Amygdala (tissue), 56 donors: ENCODE data around the gene GTF2F2.
"Not testable (repeated sequence)": the region's sequence is repeated elsewhere in the genome, so short reads cannot be mapped to it uniquely, and the experiment has no call there.

ENCODE experiments used
- DNase-seq, 56 donors: peaks; one replicate each; lab custom pipeline; 2025; lab: John Stamatoyannopoulos, UW

The GTF2F2 gene

DNA sequence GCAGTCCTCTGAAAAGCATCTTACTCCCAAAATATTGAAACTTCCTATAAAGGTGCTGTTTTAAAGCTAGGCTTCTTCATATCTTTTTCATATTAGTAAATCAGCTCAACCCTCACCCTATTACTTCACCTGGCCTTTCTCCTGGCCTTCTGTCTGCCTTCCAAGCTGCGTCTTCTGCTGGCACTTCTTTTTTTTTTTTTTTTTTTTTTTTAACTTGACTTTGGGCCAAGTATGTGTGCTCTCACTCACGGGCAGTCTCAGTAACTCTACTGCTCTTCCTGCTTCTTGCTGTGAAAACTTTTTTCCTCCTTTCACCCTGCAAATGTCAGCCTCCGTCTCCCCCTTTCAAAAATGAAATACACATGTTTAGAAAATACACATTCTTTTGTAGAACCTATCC lies 121.8 kb downstream of the GTF2F2 start:
- no peak for DNase-seq

DNA sequence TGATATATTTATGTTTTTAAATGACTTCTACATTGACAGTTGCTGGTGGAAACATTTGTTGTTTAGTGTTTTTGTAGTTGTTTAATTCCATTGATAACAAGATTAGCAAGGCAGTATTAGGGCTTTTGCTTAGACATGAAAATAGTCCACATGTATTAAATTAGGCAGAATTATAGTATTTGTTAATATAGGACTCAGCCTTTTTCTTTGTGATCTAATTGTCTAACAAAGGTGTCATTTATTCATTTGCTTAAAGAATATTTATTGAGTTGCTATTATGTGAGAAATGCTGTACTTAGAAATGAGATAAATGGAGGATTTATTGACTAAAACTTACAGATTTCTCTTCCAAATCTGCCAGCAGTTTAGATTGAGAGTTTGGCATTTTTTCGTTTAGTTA lies 122.2 kb downstream of the GTF2F2 start:
- DNase-seq: no peak

DNA sequence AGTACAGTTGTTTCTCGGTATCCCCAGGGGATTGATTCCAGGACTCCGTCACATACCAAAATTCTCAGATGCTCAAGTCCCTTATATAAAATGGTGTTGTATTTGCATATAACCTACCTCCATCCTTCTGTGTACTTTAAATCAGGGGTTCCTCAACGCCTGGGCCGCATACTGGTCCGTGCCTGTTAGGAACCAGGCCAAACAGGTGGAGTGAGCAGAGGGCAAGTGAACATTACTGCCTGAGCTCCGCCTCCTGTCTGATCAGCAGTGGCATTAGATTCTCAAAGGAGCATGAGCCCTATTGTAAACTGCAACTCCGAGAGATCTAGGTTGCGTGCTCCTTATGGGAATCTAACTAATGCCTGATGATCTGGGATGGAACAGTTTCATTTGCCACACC lies 122.8 kb downstream of the GTF2F2 start:
- DNase-seq: no peak

DNA sequence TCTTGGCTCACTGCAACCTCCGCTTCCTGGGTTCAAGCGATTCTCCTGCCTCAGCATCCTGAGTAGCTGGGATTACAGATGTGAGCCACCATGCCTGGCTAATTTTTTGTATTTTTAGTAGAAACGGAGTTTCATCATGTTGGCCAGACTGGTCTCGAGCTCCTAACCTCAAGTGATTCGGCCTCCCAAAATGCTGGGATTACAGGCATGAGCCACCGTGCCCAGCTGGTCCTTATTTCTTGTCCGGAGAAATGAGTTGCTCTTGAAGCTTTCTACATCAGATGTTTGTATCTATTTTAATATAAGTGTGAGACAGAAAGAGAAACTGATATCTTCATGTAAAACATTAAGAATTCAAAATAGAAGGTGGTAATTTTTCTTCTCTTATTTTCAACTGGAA lies 124.4 kb downstream of the GTF2F2 start:
- DNase-seq: not testable (repeated sequence)

GRCh38 chr13:45249662-45250061 lies 129.4 kb downstream of the GTF2F2 start:
- DNase-seq: no peak

DNA sequence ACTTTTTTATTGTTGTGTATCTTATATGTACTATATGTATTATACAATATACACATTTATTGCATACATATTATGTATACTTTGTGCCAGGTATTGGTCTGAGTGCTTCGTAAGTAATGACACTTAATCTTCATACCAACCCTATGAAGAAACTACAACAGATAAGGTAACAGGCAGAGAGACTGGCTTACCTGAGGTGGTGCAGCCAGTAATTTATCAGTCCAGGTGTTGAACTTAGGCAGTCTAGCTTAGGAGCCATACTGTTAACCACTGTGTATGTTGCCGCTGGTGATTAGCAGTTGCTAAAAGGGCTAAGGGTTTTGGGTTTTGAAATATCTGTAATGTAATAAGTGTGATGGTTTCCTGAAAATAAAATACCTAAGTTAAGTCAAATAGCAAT lies 134.1 kb downstream of the GTF2F2 start:
- no peak for DNase-seq

DNA sequence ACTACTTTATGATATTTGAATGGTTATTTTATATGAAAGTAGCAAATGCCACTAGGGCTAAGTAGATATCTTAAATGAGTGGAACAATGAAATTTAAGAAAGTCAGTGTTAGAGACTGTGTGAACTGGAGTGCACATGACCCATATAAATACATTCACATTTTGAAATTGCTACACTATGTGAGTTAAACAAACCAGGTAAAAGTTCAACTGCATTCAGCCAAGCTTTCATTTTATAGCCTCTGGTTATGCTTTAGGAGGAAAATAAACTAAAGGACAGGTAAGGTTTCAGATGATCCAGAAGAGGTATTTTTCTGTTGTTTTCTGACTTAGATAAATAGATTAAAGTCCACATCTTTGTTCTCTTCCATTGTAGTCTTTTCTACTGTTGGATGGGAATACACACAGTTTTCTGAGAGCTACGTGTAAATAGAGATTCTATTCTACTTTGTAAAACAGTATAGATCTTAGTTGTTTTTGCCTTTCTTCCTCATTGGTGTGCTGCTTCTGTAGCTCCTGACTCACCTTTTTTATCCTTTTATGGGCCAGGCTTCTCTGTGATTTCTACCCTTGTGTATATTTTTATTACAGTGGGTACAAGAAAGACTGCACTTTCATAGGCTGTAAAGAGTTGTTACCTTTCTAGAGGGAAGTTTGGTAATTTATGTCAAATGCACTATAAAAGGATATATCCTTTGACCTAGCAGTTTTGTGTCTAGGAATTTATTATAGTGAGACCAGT lies 135.1 kb downstream of the GTF2F2 start:
- no peak for DNase-seq

- no peak for DNase-seq
Measured at GRCh38 chr13:45256254-45256653, 135.9 kb downstream of the GTF2F2 start.

DNA sequence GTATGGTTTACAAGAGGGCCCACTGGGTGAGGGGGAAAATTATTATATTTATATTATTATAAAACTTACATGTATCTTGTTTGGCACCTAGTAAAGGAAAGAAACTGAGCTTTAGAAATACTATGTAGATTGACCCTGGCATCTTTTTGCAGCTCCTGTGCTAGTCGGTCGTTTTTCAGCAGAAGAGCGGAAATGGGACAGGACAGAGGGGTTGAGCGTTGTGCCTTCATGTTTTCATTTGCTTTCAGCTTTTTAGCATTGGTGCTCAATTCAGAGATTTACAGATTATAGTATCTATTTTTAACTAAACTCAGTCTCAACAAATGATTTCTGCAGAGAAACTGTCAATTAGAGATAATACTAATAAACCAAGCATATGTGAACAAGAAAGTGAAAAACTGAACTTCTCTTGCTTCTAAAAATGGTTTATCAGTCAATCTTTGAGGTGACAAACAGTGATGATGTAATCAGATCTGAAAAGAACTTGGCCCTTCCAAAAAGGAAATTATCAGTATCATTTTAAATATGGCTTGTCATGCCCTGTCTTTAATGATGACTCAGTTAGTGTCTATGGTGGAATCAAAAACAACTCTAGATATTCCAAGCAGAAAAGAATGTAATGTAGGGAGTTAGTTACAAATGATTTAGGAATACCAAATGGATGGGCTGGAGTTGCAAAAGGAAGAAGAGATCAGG lies 137.5 kb downstream of the GTF2F2 start:
- no peak for DNase-seq

GRCh38 chr13:45258334-45258675 lies 138.0 kb downstream of the GTF2F2 start:
- DNase-seq: no peak

GRCh38 chr13:45267215-45267614 lies 146.9 kb downstream of the GTF2F2 start:
- no peak for DNase-seq

GRCh38 chr13:45269204-45269603 lies 148.9 kb downstream of the GTF2F2 start:
- DNase-seq: no peak

GRCh38 chr13:45276913-45277312 lies 156.6 kb downstream of the GTF2F2 start:
- DNase-seq: no peak

GRCh38 chr13:45278096-45278645 lies 157.9 kb downstream of the GTF2F2 start:
- DNase-seq: peak in 2 of 56 donors; percentile 45 to 46

DNA sequence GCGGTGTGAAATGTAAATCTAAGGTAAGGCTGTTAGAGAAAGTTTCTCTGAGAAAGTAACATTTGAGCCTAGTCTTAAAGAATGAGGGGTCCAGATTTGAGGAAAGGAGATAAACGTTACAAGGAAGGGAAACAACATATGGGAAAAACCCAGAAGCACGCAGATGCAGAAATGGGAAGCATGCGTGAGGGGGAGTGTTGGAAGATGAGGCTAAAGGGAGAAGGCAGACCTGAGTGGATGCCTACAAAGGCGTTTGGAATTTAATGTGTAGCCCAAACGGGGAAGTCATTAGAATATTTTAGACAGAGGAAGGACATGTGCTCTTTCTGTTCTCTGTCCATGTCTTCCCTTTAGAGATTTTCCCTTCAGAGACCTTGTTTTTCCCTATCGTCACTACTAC lies 159.7 kb downstream of the GTF2F2 start:
- DNase-seq: no peak

DNA sequence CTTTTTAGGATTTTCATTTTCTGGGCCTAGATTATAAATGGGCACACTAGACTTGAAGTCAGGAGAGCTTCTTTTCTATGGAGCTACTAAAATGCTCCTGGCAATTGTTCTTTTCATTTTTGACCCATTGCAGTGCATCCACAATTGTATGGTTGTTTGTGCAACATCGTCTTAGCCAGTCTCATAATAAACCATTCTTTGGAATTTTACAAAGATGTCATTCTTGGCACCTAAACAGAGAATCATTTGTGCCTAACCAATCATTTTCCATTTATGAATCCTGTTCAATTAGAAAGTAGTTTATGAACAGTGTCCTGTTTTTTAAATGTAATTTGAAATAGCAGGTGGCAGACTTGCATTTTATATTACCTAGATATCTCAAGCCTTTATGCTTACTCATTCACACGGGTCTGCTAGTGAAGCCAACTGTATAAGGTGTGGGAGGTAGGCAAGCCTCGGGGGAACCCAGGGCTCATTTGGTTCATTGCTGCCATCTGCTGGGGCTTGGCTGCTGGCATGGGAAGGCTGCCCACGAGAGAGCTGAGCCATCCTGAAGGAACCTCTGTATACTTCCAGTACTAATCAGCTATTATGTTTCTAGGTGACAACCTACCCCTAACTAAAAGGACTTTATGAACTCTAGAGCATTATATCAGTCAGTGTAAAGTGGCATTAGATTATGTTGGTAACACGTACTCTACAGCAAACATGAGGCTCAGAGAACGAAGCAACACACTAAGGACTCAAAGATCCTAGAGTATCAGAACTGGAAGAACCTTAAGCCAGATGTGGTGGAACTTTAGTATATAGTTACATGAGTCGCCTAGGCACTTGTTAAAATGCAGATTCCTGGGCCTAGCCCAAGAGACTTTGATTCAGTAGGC lies 160.7 kb downstream of the GTF2F2 start:
- peak in 54 of 56 donors; percentile 11 to 92 (median 72) for DNase-seq

- DNase-seq: no peak
Measured at GRCh38 chr13:45282994-45283393, 162.7 kb downstream of the GTF2F2 start.

DNA sequence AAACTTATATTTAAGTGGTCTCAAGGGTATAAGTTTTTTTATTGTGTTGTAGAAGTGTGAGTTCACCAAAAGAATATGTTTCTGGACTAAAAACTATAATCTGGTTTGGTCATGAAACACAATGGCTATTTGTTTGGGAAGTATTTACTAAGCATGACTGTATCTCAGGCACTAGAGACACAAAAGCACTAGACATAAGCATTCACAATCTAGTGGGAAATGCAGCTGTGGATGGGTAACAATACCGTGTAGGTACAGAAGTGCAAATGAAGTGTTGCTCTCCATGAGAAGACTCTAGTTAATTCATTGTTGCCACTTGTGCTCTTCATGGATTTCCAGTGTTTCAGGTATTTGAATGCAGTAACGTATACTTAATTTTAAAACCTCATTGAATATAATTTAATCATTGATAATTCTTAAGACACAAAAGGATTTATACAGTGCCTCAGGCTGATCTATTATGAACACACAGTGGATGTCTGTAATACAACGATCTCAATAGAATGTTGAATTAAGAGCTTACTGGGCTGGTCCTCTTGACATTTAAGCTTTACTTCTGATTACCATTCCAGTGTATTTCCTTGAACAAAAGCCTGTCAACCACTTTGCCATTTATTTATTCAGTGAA lies 169.7 kb downstream of the GTF2F2 start:
- no peak for DNase-seq

GRCh38 chr13:45292176-45292575 lies 171.9 kb downstream of the GTF2F2 start:
- no peak for DNase-seq

DNA sequence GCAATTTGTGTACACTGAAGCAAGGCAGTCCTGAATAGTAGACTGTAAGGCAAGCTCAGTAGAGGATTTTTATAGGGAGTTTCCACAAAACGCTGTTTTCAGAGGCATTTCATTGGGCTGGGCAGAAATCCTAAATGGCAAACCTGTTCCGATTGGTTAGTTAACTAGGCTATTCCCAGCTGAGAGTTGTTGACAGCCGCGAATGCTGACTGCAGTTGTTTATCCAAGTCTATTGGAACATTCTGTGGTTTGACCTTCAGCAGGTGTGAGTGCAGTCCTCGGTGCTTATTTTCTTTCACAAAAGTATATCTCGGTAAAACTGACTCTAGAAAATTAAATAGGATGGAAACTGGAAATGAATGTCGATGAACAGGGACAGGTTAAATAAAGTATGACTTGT lies 175.2 kb downstream of the GTF2F2 start:
- no peak for DNase-seq

GRCh38 chr13:45296259-45296658 lies 175.9 kb downstream of the GTF2F2 start:
- DNase-seq: no peak
